Motor neuron (in vitro differentiated cells): ENCODE measurements around the gene ARID4B. TPM values are rescaled to one million over a fixed set of nuclear protein-coding genes. Genes with fewer than 3 reads are reported as not detected.
"Not testable (repeated sequence)": the region's sequence is repeated elsewhere in the genome, so short reads cannot be mapped to it uniquely, and the experiment has no call there.

Experiments used
- ATAC-seq, 8 experiments: fragments of 200-7000 bp; cut with Tn5 transposase; replicated peaks in 6 of 8; 2 replicates each; pipeline ENCODE4 v1.8.0; 2021; ENCODE audit warnings: mild to moderate bottlenecking in 8 of 8, moderate library complexity in 8 of 8
- H3K27ac ChIP-seq, 2 donors: fragments of 250-450 bp; sonication (Bioruptor Pico); 2 replicates each; pipeline ENCODE4 v1.9.0; 2021; ENCODE audit warnings: antibody characterized with exemption in 2 of 2, mild to moderate bottlenecking in 2 of 2, moderate library complexity in 1 of 2
- H3K4me1 ChIP-seq, 2 donors: fragments of 250-450 bp; sonication (Bioruptor Pico); replicated peaks in 1 of 2; 2 replicates each; pipeline ENCODE4 v1.6.1; 2021; ENCODE audit warnings: antibody characterized with exemption in 2 of 2, mild to moderate bottlenecking in 2 of 2, moderate library complexity in 1 of 2
- H3K4me3 ChIP-seq, 5 donors: fragments of 250-450 bp; sonication (Bioruptor Pico); 2 replicates each; pipeline ENCODE4 v1.9.0; 2021; ENCODE audit warnings: antibody characterized with exemption in 5 of 5, mild to moderate bottlenecking in 5 of 5, moderate library complexity in 4 of 5
- WGBS, 10 experiments: fragments of 450-650 bp; shearing (Covaris generic); methylation state at CpG; one replicate each; pipeline ENCODE4 v1.0.0; 2022; 5-methylcytosine and 5-hydroxymethylcytosine counted together
- in situ Hi-C, 9 experiments: fragments of 400-800 bp; cut with MboI; loops; one replicate each; pipeline ENCODE4 v1.15.0; 2021; ENCODE audit warnings: low sequenced_read_pairs in 9 of 9, low pct_unique_long_range_greater_than_20kb in 2 of 9; ENCODE audit not compliant: unreplicated experiment in 9 of 9
- total RNA-seq, 8 experiments: library from RNA; unstranded; fragments of 300-600 nt; gene quantifications; 2 replicates each; pipeline versions ENCODE4 v1.2.3 to v1.2.4, GENCODE V29; 2022

The ARID4B gene, protein sequence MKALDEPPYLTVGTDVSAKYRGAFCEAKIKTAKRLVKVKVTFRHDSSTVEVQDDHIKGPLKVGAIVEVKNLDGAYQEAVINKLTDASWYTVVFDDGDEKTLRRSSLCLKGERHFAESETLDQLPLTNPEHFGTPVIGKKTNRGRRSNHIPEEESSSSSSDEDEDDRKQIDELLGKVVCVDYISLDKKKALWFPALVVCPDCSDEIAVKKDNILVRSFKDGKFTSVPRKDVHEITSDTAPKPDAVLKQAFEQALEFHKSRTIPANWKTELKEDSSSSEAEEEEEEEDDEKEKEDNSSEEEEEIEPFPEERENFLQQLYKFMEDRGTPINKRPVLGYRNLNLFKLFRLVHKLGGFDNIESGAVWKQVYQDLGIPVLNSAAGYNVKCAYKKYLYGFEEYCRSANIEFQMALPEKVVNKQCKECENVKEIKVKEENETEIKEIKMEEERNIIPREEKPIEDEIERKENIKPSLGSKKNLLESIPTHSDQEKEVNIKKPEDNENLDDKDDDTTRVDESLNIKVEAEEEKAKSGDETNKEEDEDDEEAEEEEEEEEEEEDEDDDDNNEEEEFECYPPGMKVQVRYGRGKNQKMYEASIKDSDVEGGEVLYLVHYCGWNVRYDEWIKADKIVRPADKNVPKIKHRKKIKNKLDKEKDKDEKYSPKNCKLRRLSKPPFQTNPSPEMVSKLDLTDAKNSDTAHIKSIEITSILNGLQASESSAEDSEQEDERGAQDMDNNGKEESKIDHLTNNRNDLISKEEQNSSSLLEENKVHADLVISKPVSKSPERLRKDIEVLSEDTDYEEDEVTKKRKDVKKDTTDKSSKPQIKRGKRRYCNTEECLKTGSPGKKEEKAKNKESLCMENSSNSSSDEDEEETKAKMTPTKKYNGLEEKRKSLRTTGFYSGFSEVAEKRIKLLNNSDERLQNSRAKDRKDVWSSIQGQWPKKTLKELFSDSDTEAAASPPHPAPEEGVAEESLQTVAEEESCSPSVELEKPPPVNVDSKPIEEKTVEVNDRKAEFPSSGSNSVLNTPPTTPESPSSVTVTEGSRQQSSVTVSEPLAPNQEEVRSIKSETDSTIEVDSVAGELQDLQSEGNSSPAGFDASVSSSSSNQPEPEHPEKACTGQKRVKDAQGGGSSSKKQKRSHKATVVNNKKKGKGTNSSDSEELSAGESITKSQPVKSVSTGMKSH (N-terminal part only)
- 10 to 100 TPM; 25.5 to 71.7 (median 53.6) TPM for total RNA-seq

DNA sequence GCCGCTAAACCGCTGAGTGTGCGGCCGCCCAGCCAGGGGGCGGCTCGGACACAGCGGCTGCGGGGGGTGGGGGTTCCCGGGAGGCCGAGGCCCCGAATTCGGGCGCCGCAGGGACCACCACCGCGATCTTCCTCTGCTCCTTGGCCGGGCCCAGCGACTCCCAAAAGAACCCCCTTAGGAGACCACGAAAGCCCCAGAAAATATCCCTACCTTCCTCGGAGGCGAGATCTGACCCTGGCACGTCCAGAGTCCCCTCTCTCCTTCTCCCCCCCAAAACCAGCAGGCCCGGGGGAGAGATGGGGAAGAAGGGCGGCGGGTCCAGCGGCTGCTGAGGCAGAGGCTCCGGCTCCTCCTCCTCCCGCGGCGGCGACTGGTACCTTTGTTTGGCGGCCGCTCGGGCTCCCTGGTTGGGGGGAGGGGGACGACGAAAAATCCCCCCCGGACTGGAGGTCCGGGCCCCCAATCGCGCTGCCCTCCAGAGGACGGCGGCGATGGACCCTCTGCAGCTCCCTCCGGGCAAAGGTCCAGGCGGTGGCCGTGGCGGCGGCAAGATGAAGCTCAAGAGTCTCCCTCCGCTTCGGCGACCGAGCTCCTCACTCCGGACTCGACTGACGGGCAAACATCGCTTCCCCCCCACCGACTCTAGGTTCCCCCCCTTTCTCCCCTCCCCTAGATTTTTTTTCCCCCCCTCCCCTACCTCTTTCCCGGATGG lies at the start of gene ARID4B:
Gene ARID4B, minus strand, starts transcription at position 621 of the 712 bp plus-strand sequence. CDS start 1,260 bp downstream, outside the sequence.
- 0 to 8% (median 0%) methylated on average over 1 to 11 of the region's 58 CpGs; no CpG with 5 or more reads in 5 of the 10 experiments for WGBS, 10 experiments
- in situ Hi-C loops, result no loop called here
- peak; percentile 10 to 30 (median 16) for ATAC-seq
- H3K27ac ChIP-seq, result peak within 1 kb of the TSS; percentile 94 to 97
- peaks cover 16 to 32% of the 10 kb centered on the region in 2 donors for H3K4me1 ChIP-seq
- peak within 1 kb of the TSS; percentile 82 to 98 (median 98) for H3K4me3 ChIP-seq

DNA sequence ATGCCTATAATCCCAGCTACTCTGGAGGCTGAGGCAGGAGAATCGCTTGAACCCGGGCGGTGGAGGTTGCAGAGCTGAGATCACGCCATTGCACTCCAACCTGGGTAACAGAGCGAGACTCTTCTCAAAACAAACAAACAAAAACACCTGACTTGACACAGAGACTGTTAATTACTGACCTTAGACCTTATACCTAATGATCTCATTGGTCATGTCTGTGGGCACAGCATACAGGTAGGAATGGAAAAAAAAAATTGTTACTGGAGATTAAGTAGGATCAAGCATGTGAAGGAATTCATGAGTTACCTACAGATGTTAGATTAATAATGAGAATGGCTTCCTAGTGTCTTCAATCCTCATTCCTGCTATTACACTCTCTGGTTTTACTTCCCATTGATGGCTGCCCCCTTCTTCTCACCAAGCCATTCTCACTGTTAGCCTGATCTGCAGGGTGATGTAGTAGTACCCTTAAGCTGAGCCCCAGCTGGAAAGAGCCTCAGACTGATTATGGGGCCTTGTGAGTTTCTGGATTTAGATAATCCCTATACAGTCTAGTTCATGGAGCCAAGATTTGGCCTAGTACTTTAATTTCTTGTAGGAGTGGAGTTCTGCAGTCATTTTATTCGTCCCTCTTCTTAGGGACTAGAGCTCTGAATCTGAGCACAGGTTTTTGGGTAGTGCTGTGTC lies 48.1 kb upstream of the ARID4B start:
- ATAC-seq, result no peak
- in situ Hi-C loops, result no loop called here

DNA sequence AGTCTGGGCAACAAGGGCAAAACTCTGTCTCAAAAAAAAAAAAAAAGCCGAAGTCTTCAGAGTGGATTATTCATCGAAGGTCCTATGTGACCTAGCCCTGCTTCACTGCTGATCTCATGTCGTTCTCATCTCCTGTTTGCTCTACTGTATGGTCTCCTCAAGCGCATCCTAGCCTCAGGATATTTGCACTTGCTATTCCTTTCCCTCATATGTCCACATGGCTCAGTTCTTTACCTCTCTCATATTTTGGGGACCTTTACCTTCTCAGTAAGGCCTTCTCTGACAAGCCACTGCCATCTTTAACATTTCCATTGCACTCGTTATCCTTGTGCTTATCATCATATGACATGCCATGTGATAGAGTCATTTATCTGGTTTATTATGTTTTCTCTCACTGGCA lies 41.8 kb upstream of the ARID4B start:
- H3K27ac ChIP-seq, result no peak overlapping the region
- WGBS, 10 experiments, result 88 to 100% (median 98%) methylated on average over 1 to 5 of the region's 5 CpGs; no CpG with 5 or more reads in 1 of the 10 experiments
- no peak for ATAC-seq
- in situ Hi-C loops, result no loop called here
- H3K4me3 ChIP-seq, result no peak overlapping the region
- H3K4me1 ChIP-seq, result peaks cover 3 to 8% of the 10 kb centered on the region in 2 donors

More for the DNA sequence above, 48.1 kb upstream of the ARID4B start:
- WGBS, 10 experiments, result 80 to 100% (median 100%) methylated on average over 1 to 6 of the region's 6 CpGs; no CpG with 5 or more reads in 4 of the 10 experiments
- Histone ChIP-seq H3K4me1 (no peaks in the 10 kb centered on the region), H3K4me3 (no peak overlapping the region), H3K27ac (no peak overlapping the region)

DNA sequence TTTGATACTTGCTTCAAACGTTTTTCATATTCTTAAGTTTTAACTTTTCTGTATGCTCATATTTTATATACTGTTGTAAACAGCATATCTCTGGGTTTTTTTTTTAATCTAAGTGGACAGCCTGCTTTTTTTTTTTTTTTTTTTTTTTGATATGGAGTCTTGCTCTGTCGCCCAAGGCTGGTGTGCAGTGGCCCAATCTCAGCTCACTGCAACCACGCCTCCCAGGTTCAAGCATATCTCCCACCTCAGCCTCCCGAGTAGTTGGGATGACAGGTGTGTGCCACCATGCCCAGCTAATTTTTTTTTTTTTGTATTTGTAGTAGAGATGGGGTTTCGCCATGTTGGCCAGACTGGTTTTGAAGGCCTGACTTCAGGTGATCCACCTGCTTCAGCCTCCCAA lies 40.4 kb upstream of the ARID4B start:
- Histone ChIP-seq H3K27ac (no peak overlapping the region), H3K4me3 (peak overlapping the region in 3 of 5 donors; percentile 61 to 88 (median 70)), H3K4me1 (peaks cover 3 to 8% of the 10 kb centered on the region in 2 donors)
- no peak for ATAC-seq
- in situ Hi-C loops, result no loop called here
- WGBS, 10 experiments, result 29 to 100% (median 73%) methylated on average over 1 to 5 of the region's 5 CpGs

DNA sequence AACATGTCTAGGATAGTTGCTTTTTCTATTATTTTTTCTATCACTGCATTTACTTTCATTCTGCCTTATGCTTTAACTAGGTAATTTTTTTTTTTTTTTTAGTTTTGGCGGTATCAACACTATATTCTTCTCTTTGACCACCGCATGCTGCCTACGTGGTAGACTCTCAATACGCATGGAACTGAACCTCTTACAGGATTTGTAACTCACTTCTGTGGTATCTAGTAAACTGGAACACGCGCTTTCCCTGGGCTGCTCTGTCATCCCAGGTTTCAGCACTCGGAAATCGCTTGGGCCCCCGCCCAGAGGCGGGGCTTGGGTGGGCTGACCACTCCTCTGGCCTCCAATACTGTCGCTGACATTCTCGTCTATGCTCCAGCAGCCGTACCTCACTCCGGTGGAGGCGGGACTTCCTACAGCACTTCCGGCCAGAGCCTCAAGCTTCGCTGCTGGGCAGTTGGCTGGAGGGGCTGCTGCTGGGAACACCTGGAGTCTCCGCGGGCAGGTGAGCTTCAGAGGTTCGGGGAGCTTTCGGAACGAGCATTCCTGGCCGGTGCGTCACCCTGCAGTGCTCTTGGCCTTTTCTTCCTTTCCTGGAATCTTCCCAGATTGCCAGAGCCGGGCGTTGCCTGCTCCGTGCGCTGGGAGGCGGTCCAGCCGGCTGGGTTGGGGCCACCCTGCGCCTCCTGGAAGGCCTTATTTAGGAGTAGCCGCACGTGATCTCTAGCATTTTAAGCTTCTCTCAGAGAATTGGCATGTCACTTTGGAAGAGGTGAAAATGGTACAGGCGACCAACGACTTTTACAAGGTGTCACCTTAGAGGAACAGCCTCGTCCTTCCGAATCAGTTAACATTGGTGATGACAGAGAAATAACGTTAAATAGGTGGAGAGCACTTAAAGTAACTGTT lies 39.3 kb upstream of the ARID4B start, which contains the start of gene TBCE:
Gene TBCE, plus strand, starts transcription at position 428 of the 909 bp plus-strand sequence. CDS start 12,623 bp downstream, outside the sequence.
- ATAC-seq, result peak; percentile 96 to 100 (median 99)
- in situ Hi-C loops, result no loop called here
- H3K4me3 ChIP-seq, result peak within 1 kb of the TSS; percentile 61 to 88 (median 75)
- H3K4me1 ChIP-seq, result peaks cover 3 to 8% of the 10 kb centered on the region in 2 donors
- peak within 1 kb of the TSS; percentile 47 to 85 for H3K27ac ChIP-seq
- 0 to 8% (median 2%) methylated on average over 1 to 33 of the region's 38 CpGs for WGBS, 10 experiments

DNA sequence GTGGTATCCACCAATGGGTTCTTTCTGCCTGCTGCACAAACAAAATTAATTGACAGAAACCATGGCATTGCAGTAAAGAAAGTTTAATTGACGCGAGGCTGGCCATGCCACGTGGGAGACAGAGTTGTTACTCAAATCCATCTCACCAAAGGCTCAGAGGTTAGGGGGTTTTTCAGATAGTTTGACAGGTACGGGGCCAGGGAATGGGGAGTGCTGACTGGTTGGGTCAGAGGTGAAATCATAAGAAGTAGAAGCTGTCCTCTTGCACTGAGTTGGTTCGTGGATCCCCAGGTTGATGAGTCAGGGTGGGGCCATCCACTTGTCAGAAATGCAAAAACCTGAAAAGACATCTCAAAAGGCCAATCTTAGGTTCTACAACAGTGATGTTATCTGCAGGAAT lies 38.3 kb upstream of the ARID4B start:
- no peak for ATAC-seq
- in situ Hi-C loops, result no loop called here
- Histone ChIP-seq H3K27ac (peak overlapping the region in 1 of 2 donors; percentile 37), H3K4me3 (no peak overlapping the region), H3K4me1 (peaks cover 3 to 8% of the 10 kb centered on the region in 2 donors)
- 60 to 100% (median 91%) methylated on average over 1 to 5 of the region's 5 CpGs; no CpG with 5 or more reads in 1 of the 10 experiments for WGBS, 10 experiments

DNA sequence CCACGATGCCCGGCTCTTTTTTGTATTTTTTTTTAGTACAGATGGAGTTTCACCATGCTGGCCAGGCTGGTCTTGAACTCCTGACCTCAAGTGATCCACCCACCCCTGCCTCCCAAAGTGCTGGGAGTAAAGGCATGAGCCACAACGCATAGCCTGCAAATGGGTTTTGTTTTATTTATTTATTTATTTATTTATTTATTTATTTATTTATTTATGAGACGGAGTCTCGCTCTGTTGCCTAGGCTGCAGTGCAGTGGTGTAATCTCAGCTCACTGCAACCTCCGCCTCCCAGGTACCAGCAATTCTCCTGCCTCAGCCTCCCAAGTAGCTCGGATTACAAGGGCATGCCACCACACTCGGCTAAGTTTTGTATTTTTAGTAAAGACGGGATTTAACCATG lies 36.2 kb upstream of the ARID4B start:
- H3K4me3 ChIP-seq, H3K4me1 ChIP-seq, H3K27ac ChIP-seq, ATAC-seq, in situ Hi-C loops: not testable (repeated sequence)
- 77 to 100% (median 94%) methylated on average over 1 to 9 of the region's 9 CpGs for WGBS, 10 experiments

DNA sequence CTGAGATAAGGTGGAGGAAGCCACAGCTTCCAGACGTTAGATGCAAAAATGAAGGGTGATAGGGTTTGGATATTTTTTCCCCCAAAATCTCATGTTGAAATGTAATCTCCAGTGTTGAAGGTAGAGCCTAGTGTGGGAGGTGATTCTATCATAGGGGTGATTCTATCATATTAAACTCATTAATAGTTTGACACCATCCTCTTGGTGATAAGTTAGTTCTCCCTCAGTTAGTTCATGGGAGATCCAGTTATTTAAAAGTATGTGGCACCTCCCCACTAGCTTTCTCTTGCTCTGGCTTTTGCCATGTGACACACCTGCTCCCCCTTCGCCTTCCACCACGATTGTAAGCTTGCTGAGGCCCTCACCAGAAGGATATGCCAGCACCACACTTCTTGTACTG lies 30.9 kb upstream of the ARID4B start:
- WGBS, 10 experiments, result 60 to 92% (median 79%) methylated on average over 1 to 3 of the region's 3 CpGs; no CpG with 5 or more reads in 3 of the 10 experiments
- no peaks in the 10 kb centered on the region for H3K4me1 ChIP-seq
- in situ Hi-C loops, result no loop called here
- ATAC-seq, result no peak
- no peak overlapping the region for H3K4me3 ChIP-seq
- H3K27ac ChIP-seq, result no peak overlapping the region

DNA sequence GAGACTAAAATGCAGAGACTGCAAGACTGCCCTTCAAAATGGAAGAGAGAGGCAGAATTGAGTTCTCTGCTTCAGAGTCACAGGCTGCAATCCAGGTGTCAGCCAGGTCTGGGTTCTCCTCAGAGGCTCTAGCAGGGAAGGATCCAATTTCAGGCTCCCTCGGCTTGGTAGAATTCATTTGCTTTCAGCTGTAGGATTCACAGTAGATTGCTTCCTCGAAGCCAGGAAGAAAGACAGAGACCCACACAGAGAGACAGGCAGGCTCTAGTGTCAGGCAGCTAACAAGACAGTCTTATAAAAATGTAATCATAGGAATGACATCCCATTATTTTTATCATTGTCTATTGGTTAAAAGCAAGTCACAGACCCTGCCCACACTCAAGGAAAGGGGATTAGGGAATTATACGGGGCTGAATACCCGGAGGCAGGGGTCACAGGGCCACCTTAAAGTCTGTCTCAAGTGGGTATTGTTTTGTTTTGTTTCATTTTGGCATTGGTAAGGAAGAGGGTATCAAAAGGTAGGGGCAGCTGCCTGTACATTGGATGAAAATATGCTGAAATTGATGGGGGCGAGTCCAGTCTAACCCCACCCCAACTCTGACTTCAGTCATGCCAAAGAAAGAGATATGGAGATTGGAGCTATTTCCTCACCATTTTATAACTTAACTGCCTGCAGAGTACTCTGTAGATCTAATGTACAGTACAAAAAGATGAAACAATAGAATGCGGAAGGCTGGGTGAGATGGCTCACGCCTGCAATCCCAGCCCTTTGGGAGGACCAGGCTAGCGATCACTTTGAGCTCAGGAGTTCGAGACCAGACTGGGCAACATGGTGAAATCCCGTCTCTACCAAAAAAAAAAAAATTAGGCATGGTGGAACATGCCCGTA lies 29.8 kb upstream of the ARID4B start:
- Histone ChIP-seq H3K27ac (peak overlapping the region in 1 of 2 donors; percentile 40), H3K4me3 (no peak overlapping the region), H3K4me1 (no peaks in the 10 kb centered on the region)
- ATAC-seq, result peak in 2 of 8 experiments; percentile 25 to 41
- WGBS, 10 experiments, result 3 to 100% (median 67%) methylated on average over 1 to 11 of the region's 11 CpGs
- in situ Hi-C loops, result no loop called here

DNA sequence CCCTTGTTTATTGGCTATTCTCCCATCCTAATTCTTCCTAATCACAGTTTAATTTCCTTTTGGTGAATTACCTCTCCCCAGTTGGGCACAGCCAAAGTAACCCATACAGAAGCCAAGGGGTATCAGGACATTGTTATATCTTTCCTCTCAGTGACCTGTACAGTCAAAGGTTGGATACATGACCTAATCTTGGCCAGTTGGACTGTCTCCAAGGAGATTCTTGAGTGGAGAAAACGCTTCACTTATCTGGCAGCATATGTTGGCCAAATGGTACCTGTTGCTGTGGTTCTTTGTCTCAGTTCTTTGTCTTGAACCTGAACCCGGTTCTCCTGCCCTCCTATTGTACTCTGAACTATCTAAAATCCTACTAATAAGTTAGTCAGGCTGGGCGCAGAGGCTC lies 23.9 kb upstream of the ARID4B start:
- H3K4me3 ChIP-seq, result no peak overlapping the region
- H3K4me1 ChIP-seq, result no peaks in the 10 kb centered on the region
- no peak overlapping the region for H3K27ac ChIP-seq
- WGBS, 10 experiments, result 50 to 89% (median 61%) methylated on average over 1 to 3 of the region's 3 CpGs; no CpG with 5 or more reads in 4 of the 10 experiments
- in situ Hi-C loops, result no loop called here
- no peak for ATAC-seq
